K562 (cell line): ENCODE results near the gene OR52W1. TPM values are rescaled to one million over a fixed set of nuclear protein-coding genes. Genes with fewer than 3 reads are reported as not detected.

ENCODE experiments used
- ATAC-seq: fragments of 200-7000 bp; cut with Tn5 transposase; 3 replicates; pipeline ENCODE4 v1.9.1; 2020; ENCODE audit warnings: moderate library complexity
- BruUV-seq: library from RNA; stranded (reverse); fragments of 400-500 nt; replicated peaks from 2 replicates; lab custom pipeline; 2021; lab: Mats Ljungman, UMichigan
- CTCF ChIA-PET: fragments of 300-600 bp; formaldehyde crosslinking; extraction: SDS; loops from one replicate; lab custom pipeline; 2021; ENCODE audit warnings: low intra/inter-chr PET ratio; lab: Yijun Ruan, JAX
- POLR2A ChIA-PET: fragments of 300-600, 350-650 bp; sonication (Branson Sonifier 250); formaldehyde crosslinking; extraction: SDS; loops from one replicate; lab custom pipeline; 2021; ENCODE audit warnings: antibody characterized with exemption, inconsistent platforms; lab: Yijun Ruan, JAX
- DNase-seq, 4 experiments: peaks; one replicate each; pipeline versions ENCODE4 v3.0.0 to v3.0.0-alpha.2; 2011 to 2018; ENCODE audit warnings: low spot score in 3 of 4, mixed read lengths in 3 of 4; ENCODE audit errors: extremely low read depth in 1 of 4
- FAIRE-seq: peaks from 2 replicates; lab custom pipeline; 2011; peaks lifted over from hg19 to GRCh38; lab: Jason Lieb, UNC
- H2AFZ ChIP-seq: 2 replicates; pipeline ENCODE4 v1.6.0; 2011; ENCODE audit warnings: low read depth, low read length, control low read depth, inconsistent platforms
- H3K27ac ChIP-seq: fragments of 200-600 bp; 3 replicates; pipeline ENCODE4 v1.8.0; 2011; ENCODE audit warnings: low read depth, mild to moderate bottlenecking, control low read depth, inconsistent platforms, low read length, moderate library complexity, mixed read lengths; ENCODE audit errors: extremely low read depth
- H3K27me3 ChIP-seq, 2 experiments: fragments of 300-600 bp in 1 of 2; 2 replicates in 1 of 2; 3 replicates in 1 of 2; pipeline versions ENCODE4 v1.6.0 to v1.8.0; 2011; ENCODE audit warnings: inconsistent platforms in 2 of 2, low read length in 2 of 2, mild to moderate bottlenecking in 1 of 2, mixed read lengths in 1 of 2, moderate library complexity in 1 of 2; ENCODE audit not compliant: control insufficient read depth in 2 of 2, insufficient read depth in 2 of 2
- H3K36me3 ChIP-seq: fragments of 300-600 bp; 3 replicates; pipeline ENCODE4 v1.8.0; 2011; ENCODE audit warnings: mild to moderate bottlenecking, low read length, inconsistent platforms; ENCODE audit not compliant: control insufficient read depth, insufficient read depth
- H3K4me1 ChIP-seq, 2 experiments: fragments of 200-600 bp in 1 of 2; replicated peaks in 1 of 2; 2 replicates in 1 of 2; 3 replicates in 1 of 2; pipeline versions ENCODE4 v1.5.1 to v1.8.0; 2011; ENCODE audit warnings: inconsistent platforms in 2 of 2, low read length in 2 of 2, mild to moderate bottlenecking in 1 of 2, mixed read lengths in 1 of 2, moderate library complexity in 1 of 2; ENCODE audit not compliant: control insufficient read depth in 2 of 2, insufficient read depth in 2 of 2
- H3K4me2 ChIP-seq: 2 replicates; pipeline ENCODE4 v1.6.1; 2011; ENCODE audit warnings: low read length, control low read depth, inconsistent platforms, mixed read lengths; ENCODE audit not compliant: insufficient read depth
- H3K4me3 ChIP-seq: fragments of 200-600 bp; sonication (generic), shearing (Covaris generic); 2 replicates; pipeline ENCODE4 v1.5.1; 2016; ENCODE audit warnings: control low read depth, inconsistent platforms
- H3K79me2 ChIP-seq: fragments of 200-600 bp; 3 replicates; pipeline ENCODE4 v1.8.0; 2011; ENCODE audit warnings: low read length, inconsistent platforms; ENCODE audit not compliant: control insufficient read depth, insufficient read depth
- H3K9ac ChIP-seq, 2 experiments: 2 replicates each; pipeline versions ENCODE4 v1.6.0 to v1.6.1; 2011; ENCODE audit warnings: low read depth in 2 of 2, low read length in 2 of 2, control low read depth in 1 of 2, inconsistent platforms in 1 of 2, mild to moderate bottlenecking in 1 of 2, mixed read lengths in 1 of 2; ENCODE audit not compliant: insufficient read depth in 1 of 2
- H3K9me1 ChIP-seq: one replicate; pipeline ENCODE4 v1.6.0; 2011; ENCODE audit warnings: inconsistent platforms, mild to moderate bottlenecking, low read length, moderate library complexity; ENCODE audit not compliant: control insufficient read depth, insufficient read depth
- H3K9me3 ChIP-seq: replicated peaks from 2 replicates; pipeline ENCODE4 v1.5.1; 2011; ENCODE audit warnings: low read depth, low read length, inconsistent platforms; ENCODE audit not compliant: control insufficient read depth, insufficient read depth
- H4K20me1 ChIP-seq: replicated peaks from 2 replicates; pipeline ENCODE4 v1.6.1; 2011; ENCODE audit warnings: low read length, inconsistent platforms, mixed read lengths; ENCODE audit not compliant: control insufficient read depth, insufficient read depth
- CEBPG ChIP-seq, 3 experiments: fragments of 200-800 bp in 1 of 3; sonication (Bioruptor generic) in 1 of 3; sonication (generic) in 1 of 3; formaldehyde crosslinking in 1 of 3; IDR thresholded peaks in 2 of 3; conservative IDR thresholded peaks in 1 of 3; 2 replicates each; pipeline versions ENCODE4 v1.6.1 to v1.8.0; 2016 to 2022; ENCODE audit warnings: missing compliant biosample characterization in 2 of 3, missing genetic modification characterization in 2 of 3, mild to moderate bottlenecking in 1 of 3, missing genetic modification reagents in 1 of 3
- FOXJ2 ChIP-seq: fragments of 200-800 bp; sonication (Bioruptor generic); IDR thresholded peaks from 2 replicates; pipeline ENCODE4 v1.6.1; 2016; ENCODE audit warnings: missing genetic modification characterization, missing compliant biosample characterization
- JUND ChIP-seq, 2 experiments: IDR thresholded peaks; 2 replicates in 1 of 2; 3 replicates in 1 of 2; pipeline ENCODE4 v1.6.1; 2011; ENCODE audit warnings: borderline replicate concordance in 2 of 2, low read depth in 2 of 2, low read length in 2 of 2, improper control_type of control experiment in 1 of 2, missing biosample characterization in 1 of 2, missing genetic modification characterization in 1 of 2, missing genetic modification reagents in 1 of 2
- PTBP1 ChIP-seq: fragments of 200-400 bp; formaldehyde crosslinking; IDR thresholded peaks from 2 replicates; pipeline ENCODE4 v1.6.1; 2017; ENCODE audit warnings: low read depth, low read length
- RAD51 ChIP-seq: fragments of 450-650 bp; IDR thresholded peaks from 2 replicates; pipeline ENCODE4 v1.7.1; 2016; ENCODE audit warnings: low read depth, mild to moderate bottlenecking, borderline replicate concordance
- TFAM ChIP-seq: fragments of 250-450 bp; sonication (Bioruptor Pico); conservative IDR thresholded peaks from 2 replicates; pipeline ENCODE4 v1.5.0; 2021; ENCODE audit warnings: mild to moderate bottlenecking, moderate library complexity
- ZBTB43 ChIP-seq: sonication (generic); formaldehyde crosslinking; IDR thresholded peaks from 2 replicates; pipeline ENCODE4 v1.8.0; 2023; ENCODE audit warnings: mild to moderate bottlenecking, missing genetic modification reagents
- ZNF239 ChIP-seq: fragments of 250-450 bp; sonication (Bioruptor Pico); IDR thresholded peaks from 2 replicates; pipeline ENCODE4 v1.4.0; 2020; ENCODE audit warnings: mild to moderate bottlenecking
- WGBS: fragments of 100-300 bp; shearing (Covaris generic); methylation state at CpG from one replicate; pipeline ENCODE4 v1.1.6; 2016; ENCODE audit warnings: low coverage, mixed read lengths; ENCODE audit not compliant: insufficient coverage; ENCODE audit errors: missing lambda C conversion rate; 5-methylcytosine and 5-hydroxymethylcytosine counted together
- in situ Hi-C: fragments of 300-500 bp; cut with MboI; formaldehyde crosslinking; loops from 4 replicates; pipeline ENCODE4 v1.15.0; 2018; ENCODE audit warnings: inconsistent platforms, mixed read lengths
- intact Hi-C: fragments of 100-400 bp; cut with micrococcal nuclease; formaldehyde crosslinking; loops from 2 replicates; pipeline ENCODE4 v1.14.2; 2022
- polyA plus RNA-seq, 8 experiments: library from polyadenylated mRNA; depleted of rRNA in 4 of 8; stranded (reverse) in 5 of 8; unstranded in 3 of 8; fragments of >200 nt; fragmentation: Nextera tagmentation in 2 of 8; fragmentation: Illumina TruSeq in 1 of 8; extraction: Ambion mirVana in 2 of 8; extraction: Trizol in 1 of 8; gene quantifications; 2 replicates each; pipeline versions ENCODE4 v1.2.1 to v1.2.3, GENCODE V29; 2011 to 2014; ENCODE audit warnings: inconsistent platforms in 1 of 8, missing spikeins in 1 of 8
- total RNA-seq, 7 experiments: library from RNA; depleted of rRNA in 6 of 7; stranded (reverse); fragments of >200 nt in 6 of 7; fragmentation: Illumina TruSeq in 2 of 7; extraction: Trizol in 2 of 7; gene quantifications; 2 replicates each; pipeline versions ENCODE4 v1.2.1 to v1.2.3, GENCODE V29; 2011 to 2021; ENCODE audit warnings: low replicate concordance in 1 of 7

Gene OR52W1
- total and polyA plus RNA-seq, 9 of the 15 experiments (the other 6 are each of a cell fraction or from before 2014, with no cell fraction given) = not detected

DNA sequence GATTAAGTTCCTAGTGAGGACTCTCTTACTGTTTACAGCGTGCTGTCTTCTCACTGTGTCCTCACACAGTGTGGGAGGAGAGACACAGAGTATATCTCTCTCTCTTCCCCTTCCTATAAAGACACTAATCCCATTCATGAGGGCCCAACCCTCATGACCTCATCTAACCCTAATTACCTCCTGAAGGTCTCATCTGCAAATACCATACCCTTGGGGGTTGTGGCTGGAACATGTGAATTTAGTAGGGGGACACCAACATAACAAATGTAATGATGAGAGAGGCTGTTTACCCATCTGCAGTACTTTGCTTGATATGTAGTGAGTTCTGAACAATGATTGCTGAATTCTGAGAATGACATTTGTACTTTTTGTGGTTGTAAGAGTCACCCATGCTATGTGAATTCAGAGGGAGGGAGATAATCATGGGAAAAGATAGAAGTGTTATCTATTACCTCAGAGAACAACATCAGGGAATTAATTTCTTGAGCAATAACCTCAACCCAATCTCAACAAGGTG is 4.9 kb upstream of the OR52W1 start:
- intact Hi-C loops = no loop called here
- no peak overlapping the region for H3K4me2 ChIP-seq
- H3K36me3 ChIP-seq = no peaks in the 10 kb centered on the region
- no peak overlapping the region for H2AFZ ChIP-seq
- no TSS peak for BruUV-seq
- ATAC-seq (peak; percentile 39; the same call in 1 of the 3 replicates), FAIRE-seq (no peak), DNase-seq (no peak)
- H3K4me1 ChIP-seq = no peaks in the 10 kb centered on the region
- POLR2A ChIA-PET = no interaction called here
- no peaks in the 10 kb centered on the region for H3K79me2 ChIP-seq
- no peaks in the 10 kb centered on the region for H4K20me1 ChIP-seq
- no peak overlapping the region for H3K27ac ChIP-seq
- H3K9me1 ChIP-seq = peaks cover 2% of the 10 kb centered on the region
- H3K27me3 ChIP-seq = peaks cover 0 to 2% of the 10 kb centered on the region in 2 experiments; a peak in 2 of 5 replicates
- TF ChIP-seq JUND (IDR thresholded peaks at IDR 0.05; ENCODE audit: borderline replicate concordance, low read depth, low read length) (no peak), JUND (tag; IDR thresholded peaks at IDR 0.05; ENCODE audit: borderline replicate concordance, low read depth, low read length) (peak; percentile 43; the same call in 1 of the 3 replicates), ZNF239 (no peak), CEBPG (CRISPR knock-in tag; IDR thresholded peaks at IDR 0.05) (no peak), CEBPG (tag; conservative IDR thresholded peaks at IDR 0.05 in 1 of 2, IDR thresholded peaks at IDR 0.05 in 1 of 2) (peak in 1 of 2 experiments; percentile 55; a peak in 1 of 4 replicates)
- in situ Hi-C loops = no loop called here
- 13% methylated on average over 1 of the region's 1 CpG for WGBS
- CTCF ChIA-PET = no interaction called here
- no peaks in the 10 kb centered on the region for H3K9me3 ChIP-seq
- H3K4me3 ChIP-seq = no peak overlapping the region
- no peak overlapping the region for H3K9ac ChIP-seq

DNA sequence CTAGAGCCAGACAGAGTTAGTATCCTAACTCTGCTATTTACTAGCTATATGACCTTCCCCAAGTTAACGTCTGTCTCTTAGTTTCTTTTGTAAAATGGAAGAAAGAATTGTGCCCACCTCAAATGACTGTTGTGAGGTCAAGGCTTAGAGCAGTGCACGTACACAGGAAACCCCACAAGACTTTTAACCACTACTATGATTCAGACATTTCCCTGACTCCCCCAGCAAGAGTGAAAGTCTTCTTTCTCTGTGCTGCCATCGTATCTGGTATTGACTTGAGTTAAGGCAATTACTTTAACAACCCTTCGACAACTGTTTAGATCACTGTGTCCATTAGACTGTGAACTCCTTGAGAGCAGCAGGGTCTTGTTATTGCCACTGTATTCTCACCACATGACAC is 2.6 kb upstream of the OR52W1 start:
- no peak for ATAC-seq
- no peaks in the 10 kb centered on the region for H3K4me1 ChIP-seq
- no peaks in the 10 kb centered on the region for H4K20me1 ChIP-seq
- in situ Hi-C loops (no loop called here), intact Hi-C loops (no loop called here)
- CTCF ChIA-PET = no interaction called here
- H3K4me2 ChIP-seq = no peak overlapping the region
- peaks cover 0 to 7% of the 10 kb centered on the region in 2 experiments; a peak in 3 of 5 replicates for H3K27me3 ChIP-seq
- no peak overlapping the region for H3K9ac ChIP-seq
- no peak overlapping the region for H2AFZ ChIP-seq
- no peaks in the 10 kb centered on the region; the same call in 2 of the 3 replicates for H3K79me2 ChIP-seq
- 0% methylated on average over 4 of the region's 4 CpGs for WGBS
- no peak for DNase-seq
- no peaks in the 10 kb centered on the region for H3K36me3 ChIP-seq
- FAIRE-seq = no peak
- peaks cover 2% of the 10 kb centered on the region for H3K9me1 ChIP-seq
- H3K4me3 ChIP-seq = no peak overlapping the region
- POLR2A ChIA-PET = no interaction called here
- TF ChIP-seq PTBP1 (no peak), TFAM (no peak), ZBTB43 (CRISPR knock-in tag) (no peak), FOXJ2 (tag) (no peak), RAD51 (no peak)
- H3K9me3 ChIP-seq = no peaks in the 10 kb centered on the region
- BruUV-seq = no TSS peak
- H3K27ac ChIP-seq = no peak overlapping the region
